Pancreas (tissue), 10 donors: ENCODE results near the gene BCO1. TPM values are rescaled to one million over a fixed set of nuclear protein-coding genes. Genes with fewer than 3 reads are reported as not detected.
A peak's percentile ranks its signal among the peaks of the same experiment; 100 is the strongest.

Source experiments
- ATAC-seq, 4 donors: fragments of 200-7000 bp; cut with Tn5 transposase; one replicate each; pipeline versions ENCODE4 v1.8.0 to v1.9.1; 2020; ENCODE audit warnings: mild to moderate bottlenecking in 4 of 4, moderate library complexity in 4 of 4
- DNase-seq, 6 donors: peaks; one replicate each; pipeline ENCODE4 v3.0.0-alpha.2; 2020
- FAIRE-seq: peaks from 2 replicates; lab custom pipeline; 2012; peaks lifted over from hg19 to GRCh38; lab: Jason Lieb, UNC
- H3K27ac ChIP-seq, 4 donors: fragments of 200-600 bp; sonication (generic); 1 replicate in 3 of 4; 2 replicates in 1 of 4; pipeline versions ENCODE4 v1.5.0 to v1.8.0; 2020
- H3K27me3 ChIP-seq, 4 donors: fragments of 200-600 bp; one replicate each; pipeline ENCODE4 v1.8.0; 2021
- H3K36me3 ChIP-seq, 3 donors: fragments of 200-600 bp; sonication (generic) in 1 of 3; one replicate each; pipeline versions ENCODE4 v1.5.0 to v1.8.0; 2020 to 2021
- H3K4me1 ChIP-seq, 3 donors: fragments of 200-600 bp; one replicate each; pipeline ENCODE4 v1.8.0; 2021
- H3K4me3 ChIP-seq, 4 donors: fragments of 200-600 bp; sonication (generic) in 2 of 4; one replicate each; pipeline versions ENCODE4 v1.5.0 to v1.8.0; 2020 to 2021
- H3K9me3 ChIP-seq, 4 donors: fragments of 200-600 bp; one replicate each; pipeline ENCODE4 v1.8.0; 2021
- WGBS, 2 donors: extraction: QIAGEN DNeasy Blood & Tissue Kit; methylation state at CpG; one replicate each; pipeline ENCODE4 v1.1.7; 2013; 5-methylcytosine and 5-hydroxymethylcytosine counted together
- intact Hi-C, 3 donors: fragments of 100-400 bp; cut with DNase I; formaldehyde crosslinking; loops; one replicate each; pipeline versions ENCODE4 v1.11.1 to v1.14.2; 2022
- polyA plus RNA-seq, 2 donors: library from polyadenylated mRNA; stranded (reverse); fragments of 200-250 nt; gene quantifications; one replicate each; pipeline ENCODE4 v1.2.3, GENCODE V29; 2013
- total RNA-seq, 6 donors: library from RNA; stranded (reverse); fragmentation: NEBNext Ultra II Directional in 4 of 6; extraction: Animal tissue kit (Norgen Biotek cat#: 25700) in 4 of 6; gene quantifications; one replicate each; pipeline versions ENCODE4 v1.2.1 to v1.2.4, GENCODE V29; 2021 to 2023
- TF ChIP-seq, protein P1 (sequence below), 4 donors: fragments of 200-600 bp; sonication (generic) in 3 of 4; IDR thresholded peaks; one replicate each; pipeline versions ENCODE4 v1.5.0 to v1.8.0; 2021; ENCODE audit warnings: antibody characterized with exemption in 4 of 4
- donor health status: healthy with polysubstance abuse.
- donor health status: DM: no; HTN: no; CAD: no; lungs with moderate emphysema.
- donor health status: DM: no; HTN: no; CAD: no.
- donor health status: control.
- donor health status: control.
- donor health status: Bipolar disorder and iron deficiency.
- donor health status: DM: yes; HTN: yes; CAD: no.
- donor health status: DM: no; HTN: no; CAD: no.
- donor health status: DM: no; HTN: no; CAD: no.
- donor health status: DM: yes; HTN: yes; CAD: no.

Gene BCO1
- total and polyA plus RNA-seq, 8 donors: 0.16 to 0.87 (median 0.31) TPM; not detected in 3

- no peaks in the 10 kb centered on the region for H3K36me3 ChIP-seq
- intact Hi-C loops: no loop called here
- FAIRE-seq (no peak), DNase-seq (no peak), ATAC-seq (peak in 2 of 4 donors; percentile 32 to 63)
- H3K4me1 ChIP-seq: no peaks in the 10 kb centered on the region
- H3K4me3 ChIP-seq: no peak overlapping the region
- no peak overlapping the region for H3K27ac ChIP-seq
- no peaks in the 10 kb centered on the region for H3K27me3 ChIP-seq
- TF ChIP-seq, protein P1, sequence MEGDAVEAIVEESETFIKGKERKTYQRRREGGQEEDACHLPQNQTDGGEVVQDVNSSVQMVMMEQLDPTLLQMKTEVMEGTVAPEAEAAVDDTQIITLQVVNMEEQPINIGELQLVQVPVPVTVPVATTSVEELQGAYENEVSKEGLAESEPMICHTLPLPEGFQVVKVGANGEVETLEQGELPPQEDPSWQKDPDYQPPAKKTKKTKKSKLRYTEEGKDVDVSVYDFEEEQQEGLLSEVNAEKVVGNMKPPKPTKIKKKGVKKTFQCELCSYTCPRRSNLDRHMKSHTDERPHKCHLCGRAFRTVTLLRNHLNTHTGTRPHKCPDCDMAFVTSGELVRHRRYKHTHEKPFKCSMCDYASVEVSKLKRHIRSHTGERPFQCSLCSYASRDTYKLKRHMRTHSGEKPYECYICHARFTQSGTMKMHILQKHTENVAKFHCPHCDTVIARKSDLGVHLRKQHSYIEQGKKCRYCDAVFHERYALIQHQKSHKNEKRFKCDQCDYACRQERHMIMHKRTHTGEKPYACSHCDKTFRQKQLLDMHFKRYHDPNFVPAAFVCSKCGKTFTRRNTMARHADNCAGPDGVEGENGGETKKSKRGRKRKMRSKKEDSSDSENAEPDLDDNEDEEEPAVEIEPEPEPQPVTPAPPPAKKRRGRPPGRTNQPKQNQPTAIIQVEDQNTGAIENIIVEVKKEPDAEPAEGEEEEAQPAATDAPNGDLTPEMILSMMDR (IDR thresholded peaks at IDR 0.05): no peak
- no peaks in the 10 kb centered on the region for H3K9me3 ChIP-seq
- WGBS, 2 donors: 57 to 69% methylated on average over 7 of the region's 7 CpGs
These were observed 28.2 kb downstream of the BCO1 start for GRCh38 chr16:81266680-81267095.

- DNase-seq (no peak), ATAC-seq (no peak), FAIRE-seq (no peak)
- 83% methylated on average over 5 of the region's 5 CpGs for WGBS, 2 donors
- intact Hi-C loops: no loop called here
- Histone ChIP-seq H3K4me3 (no peak overlapping the region), H3K36me3 (no peaks in the 10 kb centered on the region), H3K27ac (no peak overlapping the region), H3K4me1 (no peaks in the 10 kb centered on the region), H3K9me3 (no peaks in the 10 kb centered on the region), H3K27me3 (no peaks in the 10 kb centered on the region)
- TF ChIP-seq, protein P1 (IDR thresholded peaks at IDR 0.05): no peak
These were observed 30.0 kb downstream of the BCO1 start for GRCh38 chr16:81268509-81268908.

DNA sequence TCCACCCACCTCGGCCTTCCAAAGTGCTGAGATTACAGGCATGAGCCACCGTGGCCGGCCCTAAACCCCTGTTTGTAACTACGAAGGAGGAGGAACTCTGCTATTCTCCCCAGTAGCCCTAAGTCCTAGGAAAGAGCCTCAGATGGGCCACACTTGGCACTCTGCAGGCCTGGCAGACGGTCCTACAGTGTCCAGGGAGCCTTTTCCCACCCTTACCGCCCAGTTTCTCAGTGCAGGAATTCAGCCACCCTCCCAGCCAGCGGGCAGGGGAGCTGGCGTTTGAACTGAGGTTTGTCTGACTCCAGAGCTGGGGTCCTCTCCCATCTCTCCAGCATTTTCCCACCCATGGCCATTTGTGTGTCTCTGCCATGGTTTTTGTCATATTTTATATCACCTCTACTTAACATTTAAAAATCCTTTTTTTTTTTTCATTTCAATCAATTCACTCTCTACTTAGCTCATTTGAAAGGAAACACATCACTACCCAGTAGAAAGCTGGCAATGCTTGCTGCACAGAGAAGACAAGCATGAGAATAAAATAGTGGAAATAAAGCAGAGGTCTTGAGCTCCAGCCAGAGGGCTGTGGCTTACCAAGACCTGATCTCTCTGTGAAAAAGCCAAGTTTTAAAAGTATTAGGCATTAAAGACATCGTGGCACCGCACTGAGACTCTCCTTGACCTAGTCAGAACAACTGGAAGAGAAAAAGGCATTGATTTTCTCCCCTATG lies 34.9 kb downstream of the BCO1 start:
- no peaks in the 10 kb centered on the region for H3K4me1 ChIP-seq
- intact Hi-C loops: no loop called here
- no peaks in the 10 kb centered on the region for H3K36me3 ChIP-seq
- no peaks in the 10 kb centered on the region for H3K27me3 ChIP-seq
- DNase-seq: no peak
- no peak overlapping the region for H3K4me3 ChIP-seq
- ATAC-seq: no peak
- H3K9me3 ChIP-seq: no peaks in the 10 kb centered on the region
- no peak for FAIRE-seq
- H3K27ac ChIP-seq: no peak overlapping the region
- TF ChIP-seq, protein P1 (IDR thresholded peaks at IDR 0.05): no peak
- WGBS, 2 donors: 52 to 58% methylated on average over 10 of the region's 10 CpGs

- WGBS, 2 donors: 69 to 84% methylated on average over 9 of the region's 9 CpGs
- H3K36me3 ChIP-seq: no peaks in the 10 kb centered on the region
- FAIRE-seq (no peak), DNase-seq (no peak), ATAC-seq (no peak)
- intact Hi-C loops: no loop called here
- H3K27ac ChIP-seq: no peak overlapping the region
- H3K9me3 ChIP-seq: no peaks in the 10 kb centered on the region
- TF ChIP-seq, protein P1 (IDR thresholded peaks at IDR 0.05): no peak
- H3K27me3 ChIP-seq: no peaks in the 10 kb centered on the region
- H3K4me3 ChIP-seq: no peak overlapping the region
- no peaks in the 10 kb centered on the region for H3K4me1 ChIP-seq
These were observed 36.6 kb downstream of the BCO1 start for GRCh38 chr16:81275064-81275532.

DNA sequence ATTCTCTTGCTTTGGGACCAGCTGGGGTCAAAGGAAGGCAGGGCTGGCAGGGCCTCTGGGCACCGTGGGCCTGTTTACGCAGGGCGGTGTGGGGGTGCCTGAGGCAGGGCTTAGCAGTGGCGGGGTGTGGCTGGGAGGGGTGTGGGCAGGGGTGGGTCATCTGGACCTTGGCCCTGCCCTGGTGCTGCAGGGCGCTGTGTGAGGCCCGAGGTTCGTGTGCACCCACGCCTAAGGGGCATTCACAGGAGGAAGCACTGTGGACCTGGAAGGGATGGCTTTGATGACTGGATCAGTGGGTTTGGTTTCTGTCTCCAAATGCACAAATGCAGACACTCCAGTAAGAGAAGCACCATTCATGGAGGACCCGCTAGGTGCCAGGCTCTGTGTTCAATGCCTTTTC lies 37.3 kb downstream of the BCO1 start:
- TF ChIP-seq, protein P1 (IDR thresholded peaks at IDR 0.05): no peak
- Histone ChIP-seq H3K27ac (no peak overlapping the region), H3K36me3 (no peaks in the 10 kb centered on the region), H3K9me3 (no peaks in the 10 kb centered on the region), H3K27me3 (no peaks in the 10 kb centered on the region), H3K4me1 (no peaks in the 10 kb centered on the region), H3K4me3 (no peak overlapping the region)
- DNase-seq (peak in 1 of 6 donors; percentile 55), ATAC-seq (peak in 1 of 4 donors; percentile 42), FAIRE-seq (no peak)
- 81 to 94% methylated on average over 9 of the region's 9 CpGs for WGBS, 2 donors
- intact Hi-C loops: no loop called here
